Fibroblast of lung (primary cell): ENCODE data around the gene MOG. TPM values are rescaled to one million over a fixed set of nuclear protein-coding genes. Genes with fewer than 3 reads are reported as not detected.

Experiments used
- DNase-seq, 2 donors: peaks; one replicate each; pipeline versions ENCODE4 v3.0.0 to v3.0.0-alpha.2; 2010; ENCODE audit warnings: low read depth in 2 of 2
- H2AFZ ChIP-seq: 2 replicates; pipeline ENCODE4 v1.5.1; 2012; ENCODE audit warnings: low read length, control low read depth, inconsistent platforms
- H3K27ac ChIP-seq: 2 replicates; pipeline ENCODE4 v1.5.1; 2011; ENCODE audit warnings: low read length, control low read depth; ENCODE audit not compliant: insufficient read depth
- H3K27me3 ChIP-seq: 2 replicates; pipeline ENCODE4 v1.5.1; 2011; ENCODE audit warnings: mild to moderate bottlenecking, low read length; ENCODE audit not compliant: control insufficient read depth, insufficient read depth
- H3K36me3 ChIP-seq: 2 replicates; pipeline ENCODE4 v1.5.1; 2011; ENCODE audit warnings: low read length; ENCODE audit not compliant: control insufficient read depth, insufficient read depth
- H3K4me1 ChIP-seq: 2 replicates; pipeline ENCODE4 v1.5.1; 2011; ENCODE audit warnings: low read length; ENCODE audit not compliant: control insufficient read depth, insufficient read depth; ENCODE audit errors: extremely low read depth
- H3K4me2 ChIP-seq: 2 replicates; pipeline ENCODE4 v1.5.1; 2011; ENCODE audit warnings: low read length, control low read depth; ENCODE audit not compliant: insufficient read depth; ENCODE audit errors: extremely low read depth
- H3K4me3 ChIP-seq, 4 experiments: fragments of 200-600 bp in 1 of 4; sonication (generic) in 1 of 4; replicated peaks in 1 of 4; 2 replicates each; pipeline ENCODE4 v1.5.1; 2011 to 2016; ENCODE audit warnings: low read length in 4 of 4, low read depth in 3 of 4, mild to moderate bottlenecking in 3 of 4, control low read depth in 2 of 4, inconsistent platforms in 1 of 4, mixed read lengths in 1 of 4; ENCODE audit not compliant: insufficient read depth in 1 of 4; ENCODE audit errors: control extremely low read depth in 1 of 4
- H3K79me2 ChIP-seq: 2 replicates; pipeline ENCODE4 v1.5.1; 2012; ENCODE audit warnings: mild to moderate bottlenecking, low read length, inconsistent platforms; ENCODE audit not compliant: control insufficient read depth, insufficient read depth
- H3K9ac ChIP-seq: 2 replicates; pipeline ENCODE4 v1.5.1; 2011; ENCODE audit warnings: mild to moderate bottlenecking, low read length, control low read depth; ENCODE audit not compliant: insufficient read depth
- H3K9me3 ChIP-seq: 2 replicates; pipeline ENCODE4 v1.5.1; 2012; ENCODE audit warnings: low read depth, low read length; ENCODE audit not compliant: control insufficient read depth, insufficient read depth
- H4K20me1 ChIP-seq: 2 replicates; pipeline ENCODE4 v1.5.1; 2011; ENCODE audit warnings: low read length; ENCODE audit not compliant: control insufficient read depth, insufficient read depth; ENCODE audit errors: extremely low read depth
- EZH2 ChIP-seq: IDR thresholded peaks from 2 replicates; pipeline ENCODE4 v1.5.1; 2012; ENCODE audit warnings: low read length, control low read depth, mild to moderate bottlenecking; ENCODE audit errors: missing control alignments
- polyA plus RNA-seq, 2 donors: library from polyadenylated mRNA; depleted of rRNA in 1 of 2; stranded (reverse) in 1 of 2; unstranded in 1 of 2; fragments of >200 nt; gene quantifications; 2 replicates each; pipeline ENCODE4 v1.2.1, GENCODE V29; 2011 to 2012; ENCODE audit warnings: missing spikeins in 1 of 2
- total RNA-seq: library from RNA; depleted of rRNA; stranded (reverse); fragments of >200 nt; gene quantifications from 2 replicates; pipeline ENCODE4 v1.2.1, GENCODE V29; 2014
- TF ChIP-seq, protein P1 (sequence below), 2 donors: IDR thresholded peaks in 1 of 2; conservative IDR thresholded peaks in 1 of 2; 1 replicate in 1 of 2; 2 replicates in 1 of 2; pipeline ENCODE4 v1.5.1; 2011 to 2012; ENCODE audit warnings: low read length in 2 of 2, control low read depth in 1 of 2, inconsistent platforms in 1 of 2, low read depth in 1 of 2, mild to moderate bottlenecking in 1 of 2

The MOG gene
- total and polyA plus RNA-seq, 2 donors (not counting 1 experiment from before 2014, with no cell fraction given): not detected

DNA sequence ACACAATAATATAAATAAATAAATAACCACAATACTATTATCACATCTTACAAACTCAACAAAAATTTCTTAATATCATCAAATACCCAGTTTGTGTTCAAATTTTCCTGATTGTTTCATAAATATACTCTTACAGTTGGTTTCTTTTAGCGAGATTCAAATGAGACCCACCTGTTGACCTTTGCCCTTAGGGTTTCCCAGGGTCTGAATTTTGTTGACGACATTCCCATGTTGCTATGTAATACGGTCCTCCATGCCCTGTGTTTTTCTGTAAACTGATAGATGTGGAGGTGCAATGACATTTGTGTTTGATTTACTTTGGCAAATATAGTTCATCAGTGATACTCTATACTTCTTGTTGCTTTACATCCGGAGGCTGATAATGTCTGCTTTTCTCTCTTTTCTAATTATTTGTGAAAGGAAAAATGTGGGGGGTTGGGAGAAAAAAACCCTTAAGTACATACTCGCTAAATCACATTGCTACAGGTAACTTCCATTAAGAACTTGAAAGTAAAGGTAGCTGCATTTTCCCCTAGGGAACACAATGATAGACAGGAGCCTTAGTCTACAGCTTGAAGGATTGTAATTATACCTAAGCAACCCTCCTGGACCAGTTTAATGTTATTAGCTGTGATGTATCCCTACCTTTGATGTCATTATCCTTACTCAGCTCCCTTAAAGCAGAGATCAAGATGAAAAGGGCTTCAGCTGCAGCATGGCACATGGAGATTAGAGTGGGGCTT, 6.6 kb downstream of the MOG start:
- DNase-seq: no peak

GRCh38 chr6:29665942-29666825, 9.3 kb downstream of the MOG start:
- Histone ChIP-seq H3K4me2 (no peak overlapping the region), H3K36me3 (no peaks in the 10 kb centered on the region), H4K20me1 (no peaks in the 10 kb centered on the region), H2AFZ (no peak overlapping the region), H3K4me1 (no peaks in the 10 kb centered on the region), H3K4me3 (no peak overlapping the region), H3K9me3 (no peaks in the 10 kb centered on the region), H3K27ac (no peak overlapping the region), H3K9ac (no peak overlapping the region), H3K79me2 (no peaks in the 10 kb centered on the region), H3K27me3 (peaks cover 5% of the 10 kb centered on the region)
- no peak for DNase-seq
- TF ChIP-seq, protein P1, sequence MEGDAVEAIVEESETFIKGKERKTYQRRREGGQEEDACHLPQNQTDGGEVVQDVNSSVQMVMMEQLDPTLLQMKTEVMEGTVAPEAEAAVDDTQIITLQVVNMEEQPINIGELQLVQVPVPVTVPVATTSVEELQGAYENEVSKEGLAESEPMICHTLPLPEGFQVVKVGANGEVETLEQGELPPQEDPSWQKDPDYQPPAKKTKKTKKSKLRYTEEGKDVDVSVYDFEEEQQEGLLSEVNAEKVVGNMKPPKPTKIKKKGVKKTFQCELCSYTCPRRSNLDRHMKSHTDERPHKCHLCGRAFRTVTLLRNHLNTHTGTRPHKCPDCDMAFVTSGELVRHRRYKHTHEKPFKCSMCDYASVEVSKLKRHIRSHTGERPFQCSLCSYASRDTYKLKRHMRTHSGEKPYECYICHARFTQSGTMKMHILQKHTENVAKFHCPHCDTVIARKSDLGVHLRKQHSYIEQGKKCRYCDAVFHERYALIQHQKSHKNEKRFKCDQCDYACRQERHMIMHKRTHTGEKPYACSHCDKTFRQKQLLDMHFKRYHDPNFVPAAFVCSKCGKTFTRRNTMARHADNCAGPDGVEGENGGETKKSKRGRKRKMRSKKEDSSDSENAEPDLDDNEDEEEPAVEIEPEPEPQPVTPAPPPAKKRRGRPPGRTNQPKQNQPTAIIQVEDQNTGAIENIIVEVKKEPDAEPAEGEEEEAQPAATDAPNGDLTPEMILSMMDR (conservative IDR thresholded peaks at IDR 0.05 in 1 of 2, IDR thresholded peaks at IDR 0.05 in 1 of 2; ENCODE audit: low read depth in 1 of 2, low read length in 2 of 2): no peak
- no peak for TF ChIP-seq EZH2

More for the DNA sequence above, 6.6 kb downstream of the MOG start:
- H3K4me1 ChIP-seq: no peaks in the 10 kb centered on the region
- H3K9me3 ChIP-seq: no peaks in the 10 kb centered on the region
- no peak overlapping the region for H3K4me2 ChIP-seq
- no peak for TF ChIP-seq EZH2
- TF ChIP-seq, protein P1 (conservative IDR thresholded peaks at IDR 0.05 in 1 of 2, IDR thresholded peaks at IDR 0.05 in 1 of 2; ENCODE audit: low read depth in 1 of 2, low read length in 2 of 2): no peak
- peaks cover 6% of the 10 kb centered on the region for H3K27me3 ChIP-seq
- H3K27ac ChIP-seq: no peak overlapping the region
- no peaks in the 10 kb centered on the region for H3K36me3 ChIP-seq
- no peaks in the 10 kb centered on the region for H4K20me1 ChIP-seq
- H3K9ac ChIP-seq: no peak overlapping the region
- H2AFZ ChIP-seq: no peak overlapping the region
- no peaks in the 10 kb centered on the region for H3K79me2 ChIP-seq
- no peak overlapping the region for H3K4me3 ChIP-seq

DNA sequence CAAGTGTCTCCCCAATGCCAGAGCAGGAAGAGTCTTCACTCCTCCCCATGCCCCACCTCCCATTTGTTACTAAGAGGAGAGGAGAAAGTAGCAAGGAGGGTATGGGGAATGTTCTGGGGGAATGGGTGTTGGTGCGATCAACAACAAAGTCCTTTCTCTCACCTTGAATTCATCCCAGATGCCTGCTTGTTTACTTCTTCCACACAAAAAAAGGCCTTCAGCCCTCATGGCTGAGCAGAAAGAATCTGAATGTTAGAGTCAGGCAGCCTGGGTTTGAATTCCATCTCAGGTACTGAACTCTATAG, 9.9 kb downstream of the MOG start:
- Histone ChIP-seq H3K4me1 (no peaks in the 10 kb centered on the region), H3K9ac (no peak overlapping the region), H3K27me3 (peaks cover 5% of the 10 kb centered on the region), H3K79me2 (no peaks in the 10 kb centered on the region), H3K9me3 (no peaks in the 10 kb centered on the region), H4K20me1 (no peaks in the 10 kb centered on the region), H3K27ac (no peak overlapping the region), H3K36me3 (no peaks in the 10 kb centered on the region), H3K4me2 (no peak overlapping the region), H3K4me3 (no peak overlapping the region), H2AFZ (no peak overlapping the region)
- TF ChIP-seq EZH2: no peak
- TF ChIP-seq, protein P1 (conservative IDR thresholded peaks at IDR 0.05 in 1 of 2, IDR thresholded peaks at IDR 0.05 in 1 of 2; ENCODE audit: low read depth in 1 of 2, low read length in 2 of 2): no peak
- no peak for DNase-seq
